HepG2 (cell line): ENCODE measurements around the gene NBPF4. TPM values are rescaled to one million over a fixed set of nuclear protein-coding genes. Genes with fewer than 3 reads are reported as not detected.
"Not testable (repeated sequence)": the region's sequence is repeated elsewhere in the genome, so short reads cannot be mapped to it uniquely, and the experiment has no call there.

Experiments
- ATAC-seq: fragments of 200-7000 bp; cut with Tn5 transposase; 3 replicates; pipeline ENCODE4 v1.9.1; 2020; ENCODE audit warnings: mild to moderate bottlenecking, moderate library complexity
- BruUV-seq: library from RNA; stranded (reverse); fragments of 400-500 nt; replicated peaks from 2 replicates; lab custom pipeline; 2021; lab: Mats Ljungman, UMichigan
- CTCF ChIA-PET: fragments of 300-600 bp; formaldehyde crosslinking; extraction: SDS; loops from one replicate; lab custom pipeline; 2021; ENCODE audit warnings: low total read pairs, inconsistent platforms, low intra/inter-chr PET ratio; lab: Yijun Ruan, JAX
- POLR2A ChIA-PET: fragments of 350-600 bp; sonication (Branson Sonifier 250); formaldehyde crosslinking; loops from one replicate; lab custom pipeline; 2020; ENCODE audit warnings: antibody characterized with exemption, inconsistent platforms; lab: Yijun Ruan, JAX
- DNase-seq: peaks from one replicate; pipeline ENCODE4 v3.0.0-alpha.2; 2015; ENCODE audit warnings: low spot score
- FAIRE-seq: peaks from 3 replicates; lab custom pipeline; 2011; peaks lifted over from hg19 to GRCh38; lab: Jason Lieb, UNC
- H2AFZ ChIP-seq: one replicate; pipeline ENCODE4 v1.6.1; 2011; ENCODE audit warnings: low read length, inconsistent platforms
- H3K27ac ChIP-seq: fragments of 300-600 bp; 3 replicates; pipeline ENCODE4 v1.8.0; 2011; ENCODE audit warnings: mixed run types, mild to moderate bottlenecking, mixed read lengths, low read length, inconsistent platforms; ENCODE audit not compliant: insufficient read depth; ENCODE audit errors: extremely low read length
- H3K27me3 ChIP-seq, 2 experiments: fragments of 200-600 bp in 1 of 2; 2 replicates in 1 of 2; 3 replicates in 1 of 2; pipeline versions ENCODE4 v1.6.0 to v1.8.0; 2011; ENCODE audit warnings: low read length in 2 of 2, mild to moderate bottlenecking in 2 of 2, moderate library complexity in 2 of 2, inconsistent platforms in 1 of 2; ENCODE audit not compliant: insufficient read depth in 2 of 2, control insufficient read depth in 1 of 2
- H3K36me3 ChIP-seq, 2 experiments: fragments of 200-600 bp in 1 of 2; replicated peaks in 1 of 2; 2 replicates in 1 of 2; 3 replicates in 1 of 2; pipeline versions ENCODE4 v1.5.1 to v1.8.0; 2011; ENCODE audit warnings: low read length in 2 of 2, inconsistent platforms in 1 of 2; ENCODE audit not compliant: insufficient read depth in 2 of 2, control insufficient read depth in 1 of 2
- H3K4me1 ChIP-seq: 2 replicates; pipeline ENCODE4 v1.5.1; 2012; ENCODE audit warnings: low read length, inconsistent platforms; ENCODE audit not compliant: insufficient read depth
- H3K4me2 ChIP-seq: 2 replicates; pipeline ENCODE4 v1.6.0; 2011; ENCODE audit warnings: low read depth, low read length, inconsistent platforms
- H3K4me3 ChIP-seq, 3 experiments: fragments of 200-600 bp in 1 of 3; sonication (generic), shearing (Covaris generic) in 1 of 3; replicated peaks in 1 of 3; 2 replicates each; pipeline ENCODE4 v1.5.1; 2011 to 2016; ENCODE audit warnings: low read length in 3 of 3, inconsistent platforms in 2 of 3, low read depth in 2 of 3, mild to moderate bottlenecking in 2 of 3, control low read depth in 1 of 3, mixed read lengths in 1 of 3; ENCODE audit not compliant: insufficient read depth in 1 of 3
- H3K79me2 ChIP-seq: one replicate; pipeline ENCODE4 v1.6.1; 2011; ENCODE audit warnings: low read length, inconsistent platforms; ENCODE audit not compliant: insufficient read depth
- H3K9ac ChIP-seq: 2 replicates; pipeline ENCODE4 v1.6.0; 2011; ENCODE audit warnings: mild to moderate bottlenecking, low read depth, low read length, inconsistent platforms; ENCODE audit not compliant: insufficient read depth
- H3K9me3 ChIP-seq: 2 replicates; pipeline ENCODE4 v1.5.1; 2012; ENCODE audit warnings: mild to moderate bottlenecking, low read length
- H4K20me1 ChIP-seq: 2 replicates; pipeline ENCODE4 v1.6.0; 2011; ENCODE audit warnings: inconsistent platforms, mild to moderate bottlenecking, low read length, moderate library complexity; ENCODE audit not compliant: insufficient read depth
- WGBS: methylation state at CpG from one replicate; pipeline ENCODE4 v1.1.6; 2017; ENCODE audit warnings: low lambda C conversion rate; 5-methylcytosine and 5-hydroxymethylcytosine counted together
- in situ Hi-C: cut with HindIII; loops from 2 replicates; pipeline ENCODE4 v1.10.0; 2017; ENCODE audit warnings: low pct_unique_long_range_greater_than_20kb; ENCODE audit not compliant: extremely low pct_ligation_motif_present
- intact Hi-C: fragments of 100-400 bp; cut with micrococcal nuclease; formaldehyde crosslinking; loops from one replicate; pipeline ENCODE4 v1.10.0; 2022; ENCODE audit not compliant: unreplicated experiment
- polyA plus RNA-seq, 8 experiments: library from polyadenylated mRNA; depleted of rRNA in 3 of 8; stranded (reverse) in 7 of 8; unstranded in 1 of 8; fragments of >200 nt; fragmentation: Illumina TruSeq in 4 of 8; extraction: Trizol in 4 of 8; gene quantifications; 2 replicates each; pipeline versions ENCODE4 v1.2.1 to v1.2.3, GENCODE V29; 2011 to 2016; ENCODE audit warnings: low read depth in 4 of 8, missing spikeins in 1 of 8, mixed read lengths in 1 of 8; ENCODE audit not compliant: insufficient read depth in 1 of 8
- total RNA-seq, 5 experiments: library from RNA; depleted of rRNA; stranded (reverse); fragments of >200 nt; fragmentation: Illumina TruSeq; extraction: Trizol; gene quantifications; 2 replicates each; pipeline ENCODE4 v1.2.3, GENCODE V29; 2016; ENCODE audit warnings: low read depth in 1 of 5

Gene NBPF4
- total and polyA plus RNA-seq, 2 of the 13 experiments (the other 11 are each of a cell fraction or from before 2014, with no cell fraction given), result not detected

GRCh38 chr1:108229976-108230375 is 13.9 kb downstream of the NBPF4 start:
- WGBS, result no CpG with 5 or more reads among the region's 3 CpGs
- H3K27me3 ChIP-seq, DNase-seq, in situ Hi-C loops, ATAC-seq, CTCF ChIA-PET, H3K79me2 ChIP-seq, BruUV-seq, H3K4me2 ChIP-seq, H3K4me3 ChIP-seq, H4K20me1 ChIP-seq, intact Hi-C loops, H2AFZ ChIP-seq, POLR2A ChIA-PET, H3K4me1 ChIP-seq, H3K9ac ChIP-seq, H3K36me3 ChIP-seq, H3K9me3 ChIP-seq, H3K27ac ChIP-seq, FAIRE-seq: not testable (repeated sequence)

- H3K9me3 ChIP-seq, CTCF ChIA-PET, FAIRE-seq, ATAC-seq, in situ Hi-C loops, H3K27ac ChIP-seq, H3K79me2 ChIP-seq, H3K4me2 ChIP-seq, H3K27me3 ChIP-seq, H3K36me3 ChIP-seq, H3K4me1 ChIP-seq, H3K4me3 ChIP-seq, H2AFZ ChIP-seq, BruUV-seq, H4K20me1 ChIP-seq, DNase-seq, POLR2A ChIA-PET, H3K9ac ChIP-seq, intact Hi-C loops: not testable (repeated sequence)
- no CpG with 5 or more reads among the region's 7 CpGs for WGBS
Measured at GRCh38 chr1:108227772-108228171, 16.1 kb downstream of the NBPF4 start.

GRCh38 chr1:108226855-108227254 is 17.0 kb downstream of the NBPF4 start:
- H3K9ac ChIP-seq, intact Hi-C loops, H3K9me3 ChIP-seq, in situ Hi-C loops, H3K79me2 ChIP-seq, BruUV-seq, H4K20me1 ChIP-seq, POLR2A ChIA-PET, H3K4me1 ChIP-seq, ATAC-seq, H3K36me3 ChIP-seq, FAIRE-seq, H3K4me2 ChIP-seq, CTCF ChIA-PET, H3K4me3 ChIP-seq, DNase-seq, H2AFZ ChIP-seq, H3K27me3 ChIP-seq, H3K27ac ChIP-seq: not testable (repeated sequence)
- 13% methylated on average over 1 of the region's 4 CpGs for WGBS

GRCh38 chr1:108223226-108223625 is 20.6 kb downstream of the NBPF4 start:
- FAIRE-seq, POLR2A ChIA-PET, H4K20me1 ChIP-seq, CTCF ChIA-PET, ATAC-seq, H3K27ac ChIP-seq, H3K36me3 ChIP-seq, DNase-seq, intact Hi-C loops, H3K9me3 ChIP-seq, H3K27me3 ChIP-seq, in situ Hi-C loops, H2AFZ ChIP-seq, BruUV-seq, H3K4me3 ChIP-seq, H3K79me2 ChIP-seq, H3K4me1 ChIP-seq, H3K9ac ChIP-seq, H3K4me2 ChIP-seq: not testable (repeated sequence)
- WGBS, result 12% methylated on average over 7 of the region's 7 CpGs
